Panc1 (cell line): ENCODE data around the gene MICALL2.

Experiments used
- REST ChIP-seq, 2 experiments: IDR thresholded peaks; 2 replicates each; pipeline ENCODE4 v1.6.1; 2011 to 2012; ENCODE audit warnings: low read depth in 2 of 2, control low read depth in 1 of 2, low read length in 1 of 2, mild to moderate bottlenecking in 1 of 2, moderate library complexity in 1 of 2; ENCODE audit not compliant: insufficient read depth in 1 of 2
- SIN3A ChIP-seq: IDR thresholded peaks from 2 replicates; pipeline ENCODE4 v1.6.1; 2012; ENCODE audit warnings: low read depth, mild to moderate bottlenecking, low read length, moderate library complexity, borderline replicate concordance; ENCODE audit not compliant: insufficient read depth

DNA sequence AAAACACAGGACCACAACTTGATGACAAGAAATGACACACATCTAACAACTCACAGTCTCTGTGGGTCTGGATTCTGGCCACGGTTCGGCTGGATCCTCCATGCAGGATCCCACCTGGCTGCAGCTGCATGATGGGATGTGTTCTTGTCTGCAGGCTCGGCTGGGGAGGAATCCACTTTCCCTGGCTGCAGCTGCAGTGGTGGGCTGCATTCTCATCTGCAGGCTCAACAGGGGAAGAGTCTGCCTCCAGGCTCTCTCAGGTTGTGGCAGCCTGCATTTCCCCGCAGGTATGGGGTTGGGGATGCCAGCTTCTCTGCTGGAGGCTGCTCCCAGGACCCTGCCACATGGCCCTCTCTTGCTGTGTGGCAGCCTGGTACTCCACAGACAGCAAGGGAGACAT, 64.9 kb downstream of the MICALL2 start:
- no peak for TF ChIP-seq REST (IDR thresholded peaks at IDR 0.05; ENCODE audit: insufficient read depth in 1 of 2, low read depth in 2 of 2, low read length in 1 of 2)
- TF ChIP-seq SIN3A, result no peak
